A673 (cell line): ENCODE measurements around the gene SLC2A1. TPM values are rescaled to one million over a fixed set of nuclear protein-coding genes. Genes with fewer than 3 reads are reported as not detected.

ENCODE experiments used
- BruUV-seq: library from RNA; stranded (reverse); fragments of 400-500 nt; replicated peaks from 2 replicates; lab custom pipeline; 2021; lab: Mats Ljungman, UMichigan
- CTCF ChIA-PET: fragments of 300-600 bp; sonication (Branson Sonifier 250); formaldehyde crosslinking; loops from one replicate; lab custom pipeline; 2022; ENCODE audit warnings: antibody characterized with exemption; lab: Charles Lee
- POLR2A ChIA-PET: fragments of 300-600 bp; sonication (Branson Sonifier 250); formaldehyde crosslinking; loops from one replicate; lab custom pipeline; 2022; ENCODE audit warnings: antibody characterized with exemption; ENCODE audit not compliant: low non-redundant PET; lab: Charles Lee
- DNase-seq: peaks from one replicate; pipeline ENCODE4 v3.0.0-alpha.2; 2015; ENCODE audit warnings: low spot score
- H3K27ac ChIP-seq: fragments of 200-600 bp; sonication (generic); 2 replicates; pipeline ENCODE4 v1.5.1; 2016; ENCODE audit warnings: mixed run types, low read depth, mild to moderate bottlenecking, mixed read lengths, antibody characterized with exemption, low read length; ENCODE audit not compliant: poor library complexity, severe bottlenecking
- H3K27me3 ChIP-seq: fragments of 200-600 bp; sonication (generic); replicated peaks from 2 replicates; pipeline ENCODE4 v1.6.1; 2017; ENCODE audit warnings: mixed run types, low read depth, mild to moderate bottlenecking, mixed read lengths, antibody characterized with exemption, low read length; ENCODE audit not compliant: insufficient read depth, poor library complexity
- H3K36me3 ChIP-seq: fragments of 200-600 bp; sonication (generic); 2 replicates; pipeline ENCODE4 v1.6.1; 2016; ENCODE audit warnings: mixed run types, mild to moderate bottlenecking, mixed read lengths, antibody characterized with exemption, low read length; ENCODE audit not compliant: insufficient read depth, poor library complexity, severe bottlenecking
- H3K4me1 ChIP-seq: fragments of 200-600 bp; sonication (generic); 2 replicates; pipeline ENCODE4 v1.6.1; 2017; ENCODE audit warnings: mixed run types, mild to moderate bottlenecking, mixed read lengths, antibody characterized with exemption, low read length; ENCODE audit not compliant: insufficient read depth, poor library complexity, severe bottlenecking
- H3K4me3 ChIP-seq: fragments of 200-600 bp; sonication (generic); 2 replicates; pipeline ENCODE4 v1.5.1; 2016; ENCODE audit warnings: low read depth, mixed run types, mild to moderate bottlenecking, mixed read lengths, low read length; ENCODE audit not compliant: poor library complexity, severe bottlenecking
- H3K9me3 ChIP-seq: fragments of 200-600 bp; sonication (generic); 2 replicates; pipeline ENCODE4 v1.6.1; 2016; ENCODE audit warnings: mixed run types, low read depth, mild to moderate bottlenecking, mixed read lengths, antibody characterized with exemption, low read length; ENCODE audit not compliant: poor library complexity, severe bottlenecking
- CTCF ChIP-seq: fragments of 300-800, 200-600 bp; sonication (generic); conservative IDR thresholded peaks from 2 replicates; pipeline ENCODE4 v1.5.1; 2017; ENCODE audit warnings: low read depth, mild to moderate bottlenecking, antibody characterized with exemption, low read length, moderate library complexity, mixed read lengths
- EZH2 ChIP-seq: fragments of 200-600 bp; sonication (generic); IDR thresholded peaks from 2 replicates; pipeline ENCODE4 v1.6.1; 2017; ENCODE audit warnings: borderline replicate concordance, low read depth, mild to moderate bottlenecking, mixed read lengths, antibody characterized with exemption, low read length; ENCODE audit not compliant: poor library complexity, severe bottlenecking
- intact Hi-C: fragments of 100-400 bp; cut with micrococcal nuclease; formaldehyde crosslinking; loops from one replicate; pipeline ENCODE4 v1.10.0; 2022; ENCODE audit not compliant: unreplicated experiment
- total RNA-seq: library from RNA; stranded (reverse); gene quantifications from 2 replicates; pipeline ENCODE4 v1.2.3, GENCODE V29; 2021

SLC2A1 gene
- total RNA-seq, 1 experiment from 2014 or later = 36.7 TPM

- ChIA-PET POLR2A (no interaction called here), CTCF (no interaction called here)
- Histone ChIP-seq H3K4me1 (no peaks in the 10 kb centered on the region), H3K9me3 (no peaks in the 10 kb centered on the region), H3K27ac (no peak overlapping the region), H3K36me3 (peaks cover 5% of the 10 kb centered on the region), H3K4me3 (no peak overlapping the region), H3K27me3 (no peaks in the 10 kb centered on the region)
- BruUV-seq = no TSS peak
- no peak for TF ChIP-seq EZH2
- no peak for TF ChIP-seq CTCF
- intact Hi-C loops = no loop called here
- no peak for DNase-seq
Observed at GRCh38 chr1:42935313-42935895, 23.3 kb downstream of the SLC2A1 start.

- intact Hi-C loops = no loop called here
- Histone ChIP-seq H3K9me3 (no peaks in the 10 kb centered on the region), H3K36me3 (peaks cover 7% of the 10 kb centered on the region), H3K27me3 (no peaks in the 10 kb centered on the region), H3K4me1 (no peaks in the 10 kb centered on the region), H3K27ac (no peak overlapping the region), H3K4me3 (no peak overlapping the region)
- DNase-seq = no peak
- TF ChIP-seq CTCF (no peak), EZH2 (no peak)
- no TSS peak for BruUV-seq
- POLR2A ChIA-PET = no interaction called here
- CTCF ChIA-PET = interaction anchor here (1.3 kb wide), 1 partner anchor 139 kb away, joined by 4 read pairs; no protein-coding TSS in a partner anchor
Observed at GRCh38 chr1:42934541-42935312, 23.9 kb downstream of the SLC2A1 start.

DNA sequence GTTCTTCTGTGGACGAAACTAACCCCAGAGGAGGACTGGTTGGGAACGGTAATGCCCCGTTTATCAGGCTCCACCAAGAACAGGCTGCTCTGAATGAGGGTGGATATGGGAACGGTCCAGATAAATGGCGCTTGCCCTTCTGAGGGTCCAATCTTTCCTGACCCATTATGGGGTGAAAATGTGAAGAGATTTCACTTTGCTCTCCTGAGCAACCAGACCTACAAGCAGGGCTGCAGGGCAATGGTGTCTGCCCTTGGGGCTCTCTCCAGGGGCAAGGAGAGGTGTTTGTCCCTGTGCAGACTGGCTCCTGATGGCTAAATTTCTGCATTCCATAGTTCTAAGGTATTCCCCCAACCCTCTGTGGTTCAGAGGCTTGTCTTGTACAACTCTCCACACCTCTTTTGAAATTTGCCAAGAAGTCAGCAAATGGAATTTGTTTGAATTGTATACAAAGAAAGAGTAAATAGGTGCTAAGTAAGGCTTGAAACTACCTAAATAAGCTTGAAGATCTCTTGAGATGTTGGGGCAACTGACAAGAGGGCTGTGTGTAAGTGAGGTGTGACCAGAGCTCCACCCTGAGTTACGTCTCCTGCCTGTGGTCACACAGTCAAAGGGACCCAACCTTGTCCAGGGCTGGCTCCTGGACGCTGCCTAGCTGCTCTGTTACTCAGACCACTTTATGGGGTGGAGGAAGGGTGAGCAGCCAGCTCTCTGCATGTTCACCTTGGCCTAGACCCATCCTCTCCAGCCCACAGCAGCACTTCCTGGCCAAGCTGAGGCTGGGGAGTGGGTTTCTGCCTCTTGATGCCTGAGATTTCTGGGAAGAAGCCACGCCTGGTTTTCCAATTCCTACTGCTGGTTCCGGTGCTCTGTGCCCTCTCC is 24.8 kb downstream of the SLC2A1 start:
- Histone ChIP-seq H3K9me3 (no peaks in the 10 kb centered on the region), H3K27ac (no peak overlapping the region), H3K27me3 (no peaks in the 10 kb centered on the region), H3K36me3 (peaks cover 10% of the 10 kb centered on the region), H3K4me3 (no peak overlapping the region), H3K4me1 (no peaks in the 10 kb centered on the region)
- TF ChIP-seq EZH2 (no peak), CTCF (no peak)
- ChIA-PET POLR2A (no interaction called here), CTCF (interaction anchor here (1.3 kb wide), 1 partner anchor 139 kb away, joined by 4 read pairs; no protein-coding TSS in a partner anchor)
- DNase-seq = no peak
- intact Hi-C loops = no loop called here
- no TSS peak for BruUV-seq
